Activated CD4-positive, CD25-positive, alpha-beta regulatory T cell treated with anti-CD3 and anti-CD28 coated beads, Interleukin-2, amount 50 U/mL, for 16 hours (primary cell): ENCODE measurements around the gene FEM1C.

Experiments
- DNase-seq: peaks from one replicate; pipeline ENCODE4 v3.0.0-alpha.2; 2020; ENCODE audit warnings: low read depth, low spot score

The FEM1C gene

GRCh38 chr5:115557667-115558387, 13.3 kb upstream of the FEM1C start:
- no peak for DNase-seq

- DNase-seq: no peak
Measured at GRCh38 chr5:115556276-115556675, 11.7 kb upstream of the FEM1C start.

- DNase-seq: no peak
Measured at GRCh38 chr5:115555084-115555633, 10.6 kb upstream of the FEM1C start.

GRCh38 chr5:115553082-115553481, 8.5 kb upstream of the FEM1C start:
- DNase-seq: no peak

GRCh38 chr5:115551415-115551814, 6.8 kb upstream of the FEM1C start:
- DNase-seq: no peak

GRCh38 chr5:115549154-115549553, 4.6 kb upstream of the FEM1C start:
- DNase-seq: no peak

GRCh38 chr5:115548683-115549082, 4.1 kb upstream of the FEM1C start:
- no peak for DNase-seq

GRCh38 chr5:115545351-115545882, 842 bp upstream of the FEM1C start:
- no peak for DNase-seq

GRCh38 chr5:115544043-115544435, 536 bp downstream of the FEM1C start:
- DNase-seq: peak; percentile 11

GRCh38 chr5:115543365-115544042, 1.1 kb downstream of the FEM1C start:
- DNase-seq: peak; percentile 19

- no peak for DNase-seq
Measured at GRCh38 chr5:115542651-115543364, 1.8 kb downstream of the FEM1C start.

GRCh38 chr5:115542086-115542485, 2.5 kb downstream of the FEM1C start:
- no peak for DNase-seq

GRCh38 chr5:115541611-115542010, 3.0 kb downstream of the FEM1C start:
- DNase-seq: no peak

- no peak for DNase-seq
Measured at GRCh38 chr5:115535479-115536035, 9.0 kb downstream of the FEM1C start.

- DNase-seq: no peak
Measured at GRCh38 chr5:115532517-115532916, 12.1 kb downstream of the FEM1C start.

GRCh38 chr5:115531787-115532367, 12.7 kb downstream of the FEM1C start:
- no peak for DNase-seq

GRCh38 chr5:115531380-115531779, 13.2 kb downstream of the FEM1C start:
- DNase-seq: no peak

GRCh38 chr5:115530426-115530825, 14.1 kb downstream of the FEM1C start:
- DNase-seq: no peak

- DNase-seq: no peak
Measured at GRCh38 chr5:115526604-115527003, 18.0 kb downstream of the FEM1C start.

GRCh38 chr5:115524199-115524847, 20.3 kb downstream of the FEM1C start:
- DNase-seq: no peak

GRCh38 chr5:115522832-115523403, 21.7 kb downstream of the FEM1C start:
- no peak for DNase-seq
